GM12878 (cell line): ENCODE measurements around the gene COQ10B. TPM values are rescaled to one million over a fixed set of nuclear protein-coding genes. Genes with fewer than 3 reads are reported as not detected.

Experiments
- ATAC-seq: fragments of 200-7000 bp; cut with Tn5 transposase; 3 replicates; pipeline ENCODE4 v1.9.1; 2020; ENCODE audit warnings: mild to moderate bottlenecking, moderate library complexity
- BruUV-seq: library from RNA; stranded (reverse); fragments of 400-500 nt; replicated peaks from 2 replicates; lab custom pipeline; 2021; lab: Mats Ljungman, UMichigan
- CTCF ChIA-PET: fragments of 300-600 bp; sonication (Branson Sonifier 250); formaldehyde crosslinking; extraction: SDS; loops from one replicate; lab custom pipeline; 2021; ENCODE audit warnings: inconsistent platforms; lab: Yijun Ruan, JAX
- POLR2A ChIA-PET: fragments of 350-600 bp; formaldehyde crosslinking; extraction: SDS; loops from one replicate; lab custom pipeline; 2021; ENCODE audit warnings: inconsistent platforms; lab: Charles Lee
- RAD21 ChIA-PET: fragments of 300-600 bp; sonication (Branson Sonifier 250); formaldehyde crosslinking; loops from one replicate; lab custom pipeline; 2023; ENCODE audit warnings: antibody characterized with exemption; ENCODE audit not compliant: unreplicated experiment; lab: Charles Lee
- SMC1A ChIA-PET: fragments of 300-600 bp; sonication (Branson Sonifier 250); formaldehyde crosslinking; loops from one replicate; lab custom pipeline; 2023; ENCODE audit not compliant: unreplicated experiment, uncharacterized antibody; lab: Charles Lee
- DNase-seq: peaks from one replicate; pipeline ENCODE4 v3.0.0-alpha.2; 2011; ENCODE audit warnings: low read depth, low spot score
- FAIRE-seq: peaks from 3 replicates; lab custom pipeline; 2011; peaks lifted over from hg19 to GRCh38; lab: Jason Lieb, UNC
- H2AFZ ChIP-seq: 2 replicates; pipeline ENCODE4 v1.6.0; 2011; ENCODE audit warnings: low read depth, low read length, control low read depth; ENCODE audit not compliant: control insufficient read depth
- H3K27ac ChIP-seq: 2 replicates; pipeline ENCODE4 v1.5.1; 2011; ENCODE audit warnings: control low read depth; ENCODE audit not compliant: control insufficient read depth, insufficient read depth
- H3K27me3 ChIP-seq, 2 experiments: replicated peaks in 1 of 2; 2 replicates each; pipeline versions ENCODE4 v1.6.0 to v1.6.1; 2011; ENCODE audit warnings: low read length in 1 of 2; ENCODE audit not compliant: control insufficient read depth in 2 of 2, insufficient read depth in 2 of 2
- H3K36me3 ChIP-seq, 2 experiments: 2 replicates each; pipeline ENCODE4 v1.5.1; 2011; ENCODE audit warnings: low read length in 1 of 2; ENCODE audit not compliant: control insufficient read depth in 2 of 2, insufficient read depth in 2 of 2
- H3K4me1 ChIP-seq: 2 replicates; pipeline ENCODE4 v1.6.1; 2011; ENCODE audit warnings: mild to moderate bottlenecking, low read length, moderate library complexity, mixed read lengths; ENCODE audit not compliant: control insufficient read depth, insufficient read depth
- H3K4me2 ChIP-seq: 2 replicates; pipeline ENCODE4 v1.6.0; 2011; ENCODE audit warnings: control low read depth; ENCODE audit not compliant: control insufficient read depth, insufficient read depth
- H3K4me3 ChIP-seq: fragments of 200-600 bp; sonication (generic); 2 replicates; pipeline ENCODE4 v1.5.1; 2016
- H3K79me2 ChIP-seq: 2 replicates; pipeline ENCODE4 v1.6.0; 2011; ENCODE audit warnings: low read length; ENCODE audit not compliant: control insufficient read depth, insufficient read depth
- H3K9ac ChIP-seq: 2 replicates; pipeline ENCODE4 v1.8.0; 2011; ENCODE audit warnings: low read length, control low read depth, mixed read lengths; ENCODE audit not compliant: control insufficient read depth, insufficient read depth
- H3K9me3 ChIP-seq: replicated peaks from 3 replicates; pipeline ENCODE4 v1.5.1; 2011; ENCODE audit warnings: mild to moderate bottlenecking, low read length; ENCODE audit not compliant: control insufficient read depth, insufficient read depth
- H4K20me1 ChIP-seq: 2 replicates; pipeline ENCODE4 v1.6.0; 2011; ENCODE audit not compliant: control insufficient read depth, insufficient read depth
- CREM ChIP-seq: IDR thresholded peaks from 2 replicates; pipeline ENCODE4 v1.6.1; 2014; ENCODE audit warnings: antibody characterized with exemption, low read depth
- ZNF687 ChIP-seq: fragments of 450-650 bp; IDR thresholded peaks from 2 replicates; pipeline ENCODE4 v1.6.1; 2017; ENCODE audit warnings: mild to moderate bottlenecking, moderate library complexity
- WGBS: methylation state at CpG from one replicate; pipeline ENCODE4 v1.1.6; 2016; ENCODE audit warnings: low lambda C conversion rate; ENCODE audit not compliant: insufficient replicate concordance, insufficient coverage; ENCODE audit errors: missing lambda C conversion rate; 5-methylcytosine and 5-hydroxymethylcytosine counted together
- in situ Hi-C: fragments of 300-500 bp; cut with MboI; formaldehyde crosslinking; loops from 9 replicates; pipeline ENCODE4 v1.14.3; 2018; ENCODE audit warnings: mixed read lengths
- intact Hi-C: fragments of 100-400 bp; cut with micrococcal nuclease; formaldehyde crosslinking; loops from one replicate; pipeline ENCODE4 v1.14.2; 2022; ENCODE audit not compliant: unreplicated experiment
- polyA plus RNA-seq, 11 experiments: library from polyadenylated mRNA; depleted of rRNA in 4 of 11; unstranded in 6 of 11; stranded (reverse) in 5 of 11; fragments of >200 nt; fragmentation: Nextera tagmentation in 4 of 11; fragmentation: Illumina TruSeq in 1 of 11; extraction: Ambion mirVana in 4 of 11; extraction: Trizol in 1 of 11; gene quantifications; 1 replicate in 1 of 11; 2 replicates in 10 of 11; pipeline versions ENCODE4 v1.2.1 to v1.2.3, GENCODE V29; 2011 to 2016; ENCODE audit warnings: inconsistent platforms in 2 of 11, missing spikeins in 2 of 11, low read depth in 1 of 11
- total RNA-seq, 4 experiments: library from RNA; depleted of rRNA in 3 of 4; stranded (reverse); fragments of >200 nt in 3 of 4; fragmentation: Illumina TruSeq in 1 of 4; extraction: Trizol in 1 of 4; gene quantifications; 2 replicates each; pipeline versions ENCODE4 v1.2.1 to v1.2.3, GENCODE V29; 2013 to 2021

Gene COQ10B
- total and polyA plus RNA-seq, 10 of the 15 experiments (the other 5 are each of a cell fraction or from before 2014, with no cell fraction given): 3.6 to 23.2 (median 13.2) TPM

- no peak for FAIRE-seq
- peaks cover 7% of the 10 kb centered on the region for H3K4me1 ChIP-seq
- WGBS: 48% methylated on average over 3 of the region's 3 CpGs
- H3K27ac ChIP-seq: peak overlapping the region; percentile 95
- peak overlapping the region; percentile 94 for H2AFZ ChIP-seq
- H4K20me1 ChIP-seq: no peaks in the 10 kb centered on the region
- peaks cover 48% of the 10 kb centered on the region for H3K79me2 ChIP-seq
- ChIA-PET SMC1A (interaction anchor here (1.1 to 3.2 kb wide), 3 partner anchors 9 to 62 kb away, joined by 3 to 34 read pairs (median 6); partner anchors contain the start of genes COQ10B, HSPD1 and HSPE1), CTCF (no interaction called here), POLR2A (interaction anchor here (0.6 to 7.0 kb wide), 3 partner anchors 14 to 1032 kb away, joined by 3 to 156 read pairs (median 5); partner anchors contain the start of genes HSPD1, HSPE1 and SF3B1), RAD21 (interaction anchor here (5.7 kb wide), 1 partner anchor 14 kb away, joined by 47 read pairs; the partner anchor contains the start of genes HSPD1 and HSPE1)
- no peak for ATAC-seq
- no peaks in the 10 kb centered on the region for H3K27me3 ChIP-seq
- peak overlapping the region; percentile 97 for H3K4me2 ChIP-seq
- BruUV-seq: no TSS peak
- in situ Hi-C loops (no loop called here), intact Hi-C loops (loop anchor here (1.0 to 5.0 kb wide), 2 partner anchors 14 to 193 kb away; partner anchors contain the start of genes HSPE1 and MARS2)
- H3K4me3 ChIP-seq: peak overlapping the region; percentile 99
- peak overlapping the region; percentile 95 for H3K9ac ChIP-seq
- H3K9me3 ChIP-seq: no peaks in the 10 kb centered on the region; the same call in 1 of the 3 replicates
- DNase-seq: no peak
- TF ChIP-seq CREM: 0 out of 2 replicates have a peak, but pooled peaks have one; percentile 37
- no peak for TF ChIP-seq ZNF687
- H3K36me3 ChIP-seq: no peaks in the 10 kb centered on the region
These were observed 61.4 kb downstream of the COQ10B start for GRCh38 chr2:197514754-197515153.
